HEK293T (cell line): ENCODE results near the gene PPP1R3G.

Experiments
- CTCF ChIA-PET: fragments of 350-600 bp; formaldehyde crosslinking; extraction: SDS; loops from one replicate; lab custom pipeline; 2021; ENCODE audit warnings: antibody characterized with exemption, inconsistent platforms; lab: Yijun Ruan, JAX
- POLR2A ChIA-PET: fragments of 350-600 bp; formaldehyde crosslinking; extraction: SDS; loops from one replicate; lab custom pipeline; 2020; ENCODE audit warnings: antibody characterized with exemption, inconsistent platforms; lab: Yijun Ruan, JAX
- DNase-seq: peaks from one replicate; pipeline ENCODE4 v3.0.0; 2012; ENCODE audit warnings: mixed read lengths; ENCODE audit errors: extremely low spot score
- ARNT ChIP-seq: fragments of 450-650 bp; IDR thresholded peaks from 2 replicates; pipeline ENCODE4 v1.6.1; 2017; ENCODE audit warnings: mild to moderate bottlenecking
- BHLHE40 ChIP-seq: fragments of 450-650 bp; IDR thresholded peaks from 2 replicates; pipeline ENCODE4 v1.6.1; 2016; ENCODE audit warnings: mild to moderate bottlenecking, moderate library complexity, borderline replicate concordance
- CTBP1 ChIP-seq: fragments of 450-650 bp; IDR thresholded peaks from 2 replicates; pipeline ENCODE4 v1.6.1; 2016; ENCODE audit warnings: borderline replicate concordance
- ELF4 ChIP-seq: fragments of 450-650 bp; IDR thresholded peaks from 2 replicates; pipeline ENCODE4 v1.6.1; 2017; ENCODE audit warnings: antibody characterized with exemption
- FOXA1 ChIP-seq: fragments of 450-650 bp; IDR thresholded peaks from 2 replicates; pipeline ENCODE4 v1.6.1; 2016; ENCODE audit warnings: mild to moderate bottlenecking
- FOXK2 ChIP-seq: fragments of 450-650 bp; IDR thresholded peaks from 2 replicates; pipeline ENCODE4 v1.6.1; 2016; ENCODE audit warnings: mild to moderate bottlenecking
- FOXM1 ChIP-seq: fragments of 450-650 bp; IDR thresholded peaks from 2 replicates; pipeline ENCODE4 v1.6.1; 2017; ENCODE audit warnings: mild to moderate bottlenecking, borderline replicate concordance
- HDGF ChIP-seq: fragments of 450-650 bp; IDR thresholded peaks from 2 replicates; pipeline ENCODE4 v1.6.1; 2017; ENCODE audit warnings: antibody characterized with exemption, borderline replicate concordance
- L3MBTL2 ChIP-seq: fragments of 450-650 bp; conservative IDR thresholded peaks from 2 replicates; pipeline ENCODE4 v1.6.1; 2016; ENCODE audit warnings: mild to moderate bottlenecking
- LEF1 ChIP-seq: fragments of 450-650 bp; IDR thresholded peaks from 2 replicates; pipeline ENCODE4 v1.6.1; 2017; ENCODE audit warnings: mild to moderate bottlenecking, borderline replicate concordance
- NFRKB ChIP-seq: fragments of 450-650 bp; IDR thresholded peaks from 2 replicates; pipeline ENCODE4 v1.6.1; 2016; ENCODE audit warnings: mild to moderate bottlenecking, moderate library complexity
- PKNOX1 ChIP-seq: fragments of 450-650 bp; IDR thresholded peaks from 2 replicates; pipeline ENCODE4 v1.6.1; 2016
- SP1 ChIP-seq: fragments of 450-650 bp; IDR thresholded peaks from 2 replicates; pipeline ENCODE4 v1.6.1; 2017
- SUZ12 ChIP-seq: fragments of 450-650 bp; IDR thresholded peaks from 2 replicates; pipeline ENCODE4 v1.6.1; 2016; ENCODE audit warnings: mild to moderate bottlenecking
- TARDBP ChIP-seq: fragments of 450-650 bp; IDR thresholded peaks from 2 replicates; pipeline ENCODE4 v1.6.1; 2016
- ZNF384 ChIP-seq: fragments of 450-650 bp; IDR thresholded peaks from 2 replicates; pipeline ENCODE4 v1.6.1; 2016

Gene PPP1R3G

GRCh38 chr6:5076931-5077330, 8.2 kb upstream of the PPP1R3G start:
- CTCF ChIA-PET = interaction anchor here (0.6 kb wide), 1 partner anchor 190 kb away, joined by 3 read pairs; no protein-coding TSS in a partner anchor
- no peak for DNase-seq
- POLR2A ChIA-PET = no interaction called here
- TF ChIP-seq PKNOX1 = no peak

- TF ChIP-seq TARDBP (no peak), LEF1 (no peak), BHLHE40 (no peak), ARNT (no peak), NFRKB (no peak), SUZ12 (no peak), CTBP1 (no peak), ELF4 (no peak)
- DNase-seq = peak; percentile 35
- POLR2A ChIA-PET = no interaction called here
- CTCF ChIA-PET = interaction anchor here (0.7 to 1.5 kb wide), 3 partner anchors 12 to 65 kb away, joined by 3 to 5 read pairs (median 3); no protein-coding TSS in a partner anchor
Observed at GRCh38 chr6:5078121-5078669, 6.9 kb upstream of the PPP1R3G start.

- CTCF ChIA-PET = no interaction called here
- DNase-seq = no peak
- TF ChIP-seq CTBP1 (no peak), FOXA1 (no peak), TARDBP (no peak), LEF1 (no peak), ELF4 (no peak), FOXM1 (no peak), ARNT (no peak), SUZ12 (no peak)
- POLR2A ChIA-PET = no interaction called here
Observed at GRCh38 chr6:5079692-5080091, 5.4 kb upstream of the PPP1R3G start.

- TF ChIP-seq TARDBP = no peak
- TF ChIP-seq PKNOX1 = no peak
- no peak for TF ChIP-seq BHLHE40
- no peak for TF ChIP-seq FOXK2
- no peak for TF ChIP-seq ARNT
- TF ChIP-seq ZNF384 = no peak
- TF ChIP-seq L3MBTL2 = no peak
- no peak for TF ChIP-seq HDGF
- POLR2A ChIA-PET = no interaction called here
- DNase-seq = no peak
- CTCF ChIA-PET = no interaction called here
Observed at GRCh38 chr6:5080574-5080973, 4.6 kb upstream of the PPP1R3G start.

GRCh38 chr6:5081182-5081581, 4.0 kb upstream of the PPP1R3G start:
- ChIA-PET POLR2A (no interaction called here), CTCF (no interaction called here)
- TF ChIP-seq HDGF = no peak
- no peak for TF ChIP-seq PKNOX1
- no peak for TF ChIP-seq FOXK2
- TF ChIP-seq ARNT = no peak
- no peak for TF ChIP-seq LEF1
- no peak for TF ChIP-seq SP1
- TF ChIP-seq SUZ12 = no peak
- TF ChIP-seq BHLHE40 = no peak
- no peak for TF ChIP-seq CTBP1
- no peak for TF ChIP-seq ELF4
- no peak for TF ChIP-seq L3MBTL2
- DNase-seq = no peak

GRCh38 chr6:5081955-5082354, 3.2 kb upstream of the PPP1R3G start:
- TF ChIP-seq HDGF = no peak
- no peak for TF ChIP-seq SUZ12
- no peak for TF ChIP-seq NFRKB
- TF ChIP-seq ZNF384 = no peak
- TF ChIP-seq PKNOX1 = no peak
- no peak for TF ChIP-seq BHLHE40
- TF ChIP-seq L3MBTL2 = no peak
- no peak for TF ChIP-seq FOXK2
- TF ChIP-seq ARNT = no peak
- TF ChIP-seq FOXM1 = no peak
- no peak for TF ChIP-seq TARDBP
- no peak for TF ChIP-seq FOXA1
- TF ChIP-seq SP1 = no peak
- TF ChIP-seq CTBP1 = no peak
- TF ChIP-seq ELF4 = no peak
- TF ChIP-seq LEF1 = no peak
- ChIA-PET POLR2A (no interaction called here), CTCF (no interaction called here)
- no peak for DNase-seq
